ENCODE data around the gene NCOR1. TPM values are rescaled to one million over a fixed set of nuclear protein-coding genes. Genes with fewer than 3 reads are reported as not detected.

NCOR1 gene
- total RNA-seq (2013), result 78.7 TPM
- polyA plus RNA-seq (10 to 100 TPM; 23.2 to 47.0 (median 37.9) TPM), polyA minus RNA-seq (72.3 and 108 TPM in 2 replicates), total RNA-seq (87.6 to 246 (median 186) reads per million in 11 experiments)

- no peaks in the 10 kb centered on the region for H3K9me3 ChIP-seq (replicated peaks in 1 of 2; ENCODE audit: control insufficient read depth in 1 of 2, insufficient read depth in 1 of 2, low read length in 2 of 2)
- H3K36me3 ChIP-seq (replicated peaks in 1 of 2; ENCODE audit: control insufficient read depth in 1 of 2, insufficient read depth in 2 of 2, low read length in 2 of 2), result no peaks in the 10 kb centered on the region
- Mint-ChIP-seq H3K4me3 (peak within 1 kb of the TSS; percentile 94 to 97), H3K9me3 (no peaks in the 10 kb centered on the region), H3K4me1 (peaks cover 40% of the 10 kb centered on the region), H3K36me3 (peaks cover 0 to 5% of the 10 kb centered on the region in 2 donors), H3K27ac (peak within 1 kb of the TSS; percentile 85 to 97 (median 89)), H3K27me3 (ENCODE audit: low read depth in 3 of 3) (no peaks in the 10 kb centered on the region)
- H3K4me1 ChIP-seq (ENCODE audit: control insufficient read depth in 1 of 2, insufficient read depth in 2 of 2, low read length in 2 of 2), result peaks cover 31 to 46% of the 10 kb centered on the region in 2 donors
- intact Hi-C loops (cut with micrococcal nuclease), result loop anchor here in 1 of 2 donors (10.0 kb wide), 1 partner anchor 169 kb away; the partner anchor contains the start of gene UBB
- peak within 1 kb of the TSS; percentile 64 to 89 (median 68) for H3K4me3 ChIP-seq (replicated peaks in 1 of 3; ENCODE audit: low read depth in 2 of 3, low read length in 3 of 3)
- peaks cover 84% of the 10 kb centered on the region for H3K79me2 ChIP-seq (ENCODE audit: insufficient read depth, low read length)
- no peaks in the 10 kb centered on the region for H3K27me3 ChIP-seq (ENCODE audit: control insufficient read depth in 2 of 2, insufficient read depth in 2 of 2, low read length in 2 of 2)
- H3K27ac ChIP-seq (ENCODE audit: low read depth in 1 of 2, low read length in 2 of 2), result peak within 1 kb of the TSS; percentile 83 to 89
- H3K4me2 ChIP-seq (replicated peaks; ENCODE audit: extremely low read depth, low read length, poor library complexity, severe bottlenecking), result peak within 1 kb of the TSS; percentile 88
- H3K9ac ChIP-seq (ENCODE audit: insufficient read depth, low read length, poor library complexity, severe bottlenecking), result peak within 1 kb of the TSS; percentile 97
- peaks cover 45% of the 10 kb centered on the region for H4K20me1 ChIP-seq (ENCODE audit: insufficient read depth, low read length)
- peak; percentile 84 to 87 (median 86) for DNase-seq
- TF ChIP-seq CTCF (IDR thresholded peaks at IDR 0.05), result peak; percentile 28
- under 1% methylated on average over 72 of the region's 82 CpGs for WGBS (ENCODE audit: insufficient coverage)
- H2AFZ ChIP-seq (ENCODE audit: insufficient read depth, low read depth, low read length, poor library complexity, severe bottlenecking), result peak within 1 kb of the TSS; percentile 97
These were observed at the start of gene NCOR1 for GRCh38 chr17:16215273-16215964. Gene NCOR1, minus strand, starts transcription at chr17:16215534. Its CDS starts 20,965 bp downstream, at chr17:16194569.

GRCh38 chr17:16262201-16262600 lies 46.9 kb upstream of the NCOR1 start:
- Histone ChIP-seq H3K27ac (ENCODE audit: low read depth in 1 of 2, low read length in 2 of 2) (no peak overlapping the region), H4K20me1 (ENCODE audit: insufficient read depth, low read length) (no peaks in the 10 kb centered on the region), H3K4me2 (replicated peaks; ENCODE audit: extremely low read depth, low read length, poor library complexity, severe bottlenecking) (no peak overlapping the region), H3K9ac (ENCODE audit: insufficient read depth, low read length, poor library complexity, severe bottlenecking) (no peak overlapping the region), H2AFZ (ENCODE audit: insufficient read depth, low read depth, low read length, poor library complexity, severe bottlenecking) (no peak overlapping the region), H3K79me2 (ENCODE audit: insufficient read depth, low read length) (no peaks in the 10 kb centered on the region), H3K4me1 (ENCODE audit: control insufficient read depth in 1 of 2, insufficient read depth in 2 of 2, low read length in 2 of 2) (peaks cover 5% of the 10 kb centered on the region in 2 donors), H3K9me3 (replicated peaks in 1 of 2; ENCODE audit: control insufficient read depth in 1 of 2, insufficient read depth in 1 of 2, low read length in 2 of 2) (peaks cover 0 to 7% of the 10 kb centered on the region in 2 donors), H3K36me3 (replicated peaks in 1 of 2; ENCODE audit: control insufficient read depth in 1 of 2, insufficient read depth in 2 of 2, low read length in 2 of 2) (no peaks in the 10 kb centered on the region), H3K27me3 (ENCODE audit: control insufficient read depth in 2 of 2, insufficient read depth in 2 of 2, low read length in 2 of 2) (no peaks in the 10 kb centered on the region), H3K4me3 (replicated peaks in 1 of 3; ENCODE audit: low read depth in 2 of 3, low read length in 3 of 3) (no peak overlapping the region)
- Mint-ChIP-seq H3K4me1 (peaks cover 12% of the 10 kb centered on the region), H3K27me3 (ENCODE audit: low read depth in 3 of 3) (peaks cover 0 to 2% (median 0%) of the 10 kb centered on the region in 3 donors), H3K27ac (no peak overlapping the region), H3K4me3 (no peak overlapping the region), H3K36me3 (peaks cover 0 to 13% of the 10 kb centered on the region in 2 donors), H3K9me3 (peaks cover 2 to 10% (median 6%) of the 10 kb centered on the region in 7 donors)
- no peak for DNase-seq
- no CpG with 5 or more reads among the region's 4 CpGs for WGBS (ENCODE audit: insufficient coverage)
- intact Hi-C loops (cut with micrococcal nuclease), result no loop called here
- no peak for TF ChIP-seq CTCF (IDR thresholded peaks at IDR 0.05)

All from CD14-positive monocyte (primary cell).